Stimulated activated CD4-positive, alpha-beta T cell treated with anti-CD3 and anti-CD28 coated beads, Interleukin-12 subunit alpha, Interleukin-12 subunit beta, amount 100 ng/mL, for 24 hours (primary cell): ENCODE measurements around the gene SLC8A1.

Source experiments
- DNase-seq, 2 experiments: peaks; one replicate each; pipeline ENCODE4 v3.0.0-alpha.2; 2020; ENCODE audit warnings: low read depth in 2 of 2

The SLC8A1 gene

DNA sequence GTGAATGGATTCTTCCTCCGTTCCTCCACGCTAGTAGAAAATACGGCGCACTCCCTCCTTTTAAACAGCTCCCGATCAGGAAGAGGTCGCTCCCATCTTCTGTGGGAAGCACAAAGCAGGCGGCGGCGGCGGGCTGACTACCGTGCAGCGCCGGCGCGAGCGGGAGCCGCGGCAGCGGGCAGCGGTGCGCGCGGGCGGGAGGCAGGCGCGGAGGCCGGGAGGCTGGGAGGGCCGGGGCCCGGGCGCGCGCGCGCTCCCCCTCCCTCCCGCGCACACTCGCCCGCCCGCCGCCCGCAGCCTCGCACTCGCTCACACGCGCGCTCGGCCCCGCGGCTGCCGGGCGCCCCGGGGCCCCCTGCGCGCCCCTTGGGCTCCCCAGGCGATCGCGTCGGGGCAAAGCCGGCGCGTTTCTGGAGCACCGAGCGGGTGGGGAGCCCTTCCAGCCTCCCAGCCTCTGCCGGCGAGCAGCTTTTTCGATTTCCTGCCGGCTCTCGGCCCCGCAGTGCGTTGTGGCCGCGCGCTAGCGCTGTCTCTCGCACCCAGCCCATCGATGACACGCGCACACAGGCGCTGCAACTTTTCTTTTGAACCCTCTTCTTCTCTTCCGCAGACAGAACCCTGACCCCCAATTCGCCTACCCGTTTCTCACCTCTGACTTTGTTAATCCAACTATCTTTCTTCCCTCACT is at the start of gene SLC8A1:
SLC8A1 (minus strand) TSS at position 173 of the 688 bp plus-strand sequence.
- no peak for DNase-seq

DNA sequence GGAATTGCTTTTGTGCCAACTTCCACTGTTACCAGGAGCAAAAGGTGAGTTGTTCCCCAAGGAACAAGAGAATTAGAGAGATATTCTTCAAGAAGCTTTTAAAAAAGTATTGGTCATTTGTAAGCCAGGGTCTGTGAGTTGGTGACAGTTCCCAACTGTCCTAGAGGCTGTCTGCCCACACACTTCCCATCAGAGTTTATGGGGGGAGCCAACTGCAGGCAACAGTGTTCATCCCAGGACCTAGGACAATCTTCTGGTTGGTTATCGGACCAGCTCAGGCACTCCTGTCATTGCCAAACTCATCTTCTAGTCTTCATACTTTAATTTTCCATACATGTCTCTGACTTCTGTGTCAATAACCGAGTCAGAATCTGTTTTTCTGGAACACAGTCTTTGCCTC is 47.5 kb upstream of the SLC8A1 start:
- no peak for DNase-seq

DNA sequence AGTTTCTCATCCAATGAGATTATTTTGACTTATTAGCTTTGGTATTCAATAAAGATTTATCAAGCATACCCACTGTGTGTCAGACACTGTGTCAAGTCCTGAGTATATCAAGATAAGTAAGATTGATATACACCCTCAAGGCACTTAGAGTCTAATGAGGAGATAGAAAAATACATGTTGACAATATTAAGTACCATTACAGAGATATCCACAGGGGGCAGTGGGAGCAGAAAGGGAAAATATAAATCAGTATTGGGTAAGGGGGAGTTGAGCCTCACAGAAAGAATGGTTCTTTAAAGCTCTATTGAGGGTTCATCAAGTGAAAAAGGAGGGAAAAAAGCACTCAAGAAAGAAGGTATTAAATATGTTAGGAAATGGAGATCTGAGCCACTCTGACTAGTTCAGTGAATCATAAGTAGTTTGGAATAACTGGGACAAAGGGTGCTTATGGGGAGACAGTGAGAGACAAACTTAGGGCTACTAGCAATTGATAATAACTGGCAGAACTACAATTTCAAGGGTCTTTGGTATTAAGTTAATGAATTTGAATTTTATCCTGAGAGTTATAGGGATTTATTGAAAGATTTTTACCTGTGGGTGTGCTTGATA is 45.5 kb upstream of the SLC8A1 start:
- DNase-seq: no peak

GRCh38 chr2:40489678-40489960 is 37.7 kb upstream of the SLC8A1 start:
- DNase-seq: no peak

- no peak for DNase-seq
Measured at GRCh38 chr2:40488927-40489677, 37.2 kb upstream of the SLC8A1 start.

- no peak for DNase-seq
Measured at GRCh38 chr2:40488101-40488601, 36.3 kb upstream of the SLC8A1 start.

- no peak for DNase-seq
Measured at GRCh38 chr2:40487602-40488001, 35.7 kb upstream of the SLC8A1 start.

DNA sequence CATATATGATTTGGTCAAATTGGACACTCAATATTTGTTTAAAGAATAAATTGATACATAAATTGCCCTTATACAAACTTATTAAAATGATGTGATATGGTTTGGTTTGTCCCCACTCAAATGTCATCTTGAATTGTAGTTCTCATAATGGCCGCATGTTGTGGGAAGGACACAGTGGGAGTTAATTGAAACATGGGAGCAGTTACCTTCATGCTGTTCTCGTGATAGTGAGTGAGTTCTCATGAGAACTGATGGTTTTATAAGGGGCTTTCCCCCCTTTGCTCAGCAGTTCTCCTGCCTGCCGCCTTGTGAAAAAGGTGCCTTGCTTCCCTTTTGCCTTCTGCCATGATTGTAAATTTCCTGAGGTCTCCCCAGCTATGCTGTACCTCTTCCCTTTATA is 34.0 kb upstream of the SLC8A1 start:
- no peak for DNase-seq

DNA sequence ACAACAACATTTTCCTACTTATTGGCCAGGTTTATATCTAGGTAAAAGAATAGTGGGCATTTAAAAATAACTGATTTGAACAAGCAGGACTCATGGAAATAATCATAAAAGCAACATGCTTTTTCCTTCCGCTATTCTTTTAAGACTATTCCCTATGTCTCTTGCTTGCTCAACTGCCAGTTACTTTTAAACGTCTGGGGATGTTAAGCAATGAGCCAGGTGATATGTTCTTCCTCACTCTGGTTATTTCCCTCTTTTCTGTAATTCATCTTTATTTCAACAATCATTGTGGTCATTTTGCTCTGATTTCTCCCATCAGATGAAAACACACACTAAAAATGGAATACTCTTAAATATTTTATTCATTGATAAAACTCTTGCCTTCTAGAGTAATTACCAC is 33.4 kb upstream of the SLC8A1 start:
- no peak for DNase-seq

GRCh38 chr2:40483549-40484243 is 31.8 kb upstream of the SLC8A1 start:
- DNase-seq: no peak

DNA sequence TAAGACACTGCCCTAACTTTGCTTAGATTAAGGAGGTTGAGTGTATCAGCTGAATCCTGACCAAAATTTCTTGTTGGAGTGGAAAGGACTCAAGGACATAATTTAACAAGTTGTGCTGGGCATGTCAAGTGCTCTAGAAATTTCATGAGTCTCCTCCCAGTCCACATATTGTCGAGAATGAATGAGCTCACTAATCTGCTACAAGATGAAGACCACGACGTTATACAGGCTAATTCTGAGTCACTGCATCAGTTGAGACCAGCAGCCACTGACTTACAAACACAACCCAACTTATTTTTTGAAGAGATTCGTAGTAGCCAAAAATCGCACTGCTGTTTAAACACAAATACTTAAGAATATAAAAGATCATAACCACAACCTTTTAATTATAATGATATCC is 28.7 kb upstream of the SLC8A1 start:
- no peak for DNase-seq

GRCh38 chr2:40480073-40480472 is 28.2 kb upstream of the SLC8A1 start:
- DNase-seq: no peak

DNA sequence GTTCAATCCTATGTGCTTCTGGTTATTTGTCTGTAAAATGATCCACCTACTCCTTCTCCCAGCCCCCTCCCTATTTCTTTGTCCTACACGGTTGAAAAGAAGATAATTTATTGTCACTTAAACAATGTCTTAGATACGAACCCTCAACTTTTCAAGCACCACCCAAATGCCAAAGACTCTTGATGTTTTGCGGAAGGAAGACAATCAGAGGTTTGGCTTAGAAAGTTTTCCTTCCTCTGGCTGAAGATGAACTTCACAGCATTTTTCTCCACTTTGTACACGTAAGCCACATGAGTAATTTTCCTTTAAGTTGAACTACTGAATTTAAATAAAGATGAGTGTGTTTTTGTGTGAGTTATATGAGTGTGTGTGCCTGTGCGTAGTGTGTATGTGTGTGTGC is 25.5 kb upstream of the SLC8A1 start:
- DNase-seq: no peak

GRCh38 chr2:40476436-40476835 is 24.5 kb upstream of the SLC8A1 start:
- DNase-seq: no peak

DNA sequence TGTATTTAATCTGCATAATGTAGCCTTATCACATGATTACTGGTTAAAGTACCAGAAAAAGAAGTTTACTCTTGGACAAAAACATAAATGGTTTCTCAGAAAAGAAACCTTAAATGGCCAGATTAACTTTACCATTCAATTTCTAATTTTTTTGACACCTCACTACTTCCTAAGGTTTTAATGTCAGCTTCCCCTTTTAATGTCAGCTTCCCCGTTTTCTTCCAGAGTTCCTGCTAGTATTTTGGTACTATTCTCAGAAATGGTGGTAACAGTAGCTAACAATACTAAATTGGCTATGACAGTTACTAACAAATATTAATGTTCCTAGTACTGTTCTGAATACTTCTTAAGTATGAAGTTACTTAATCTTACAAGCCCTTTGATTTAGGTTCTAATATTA is 22.4 kb upstream of the SLC8A1 start:
- no peak for DNase-seq

DNA sequence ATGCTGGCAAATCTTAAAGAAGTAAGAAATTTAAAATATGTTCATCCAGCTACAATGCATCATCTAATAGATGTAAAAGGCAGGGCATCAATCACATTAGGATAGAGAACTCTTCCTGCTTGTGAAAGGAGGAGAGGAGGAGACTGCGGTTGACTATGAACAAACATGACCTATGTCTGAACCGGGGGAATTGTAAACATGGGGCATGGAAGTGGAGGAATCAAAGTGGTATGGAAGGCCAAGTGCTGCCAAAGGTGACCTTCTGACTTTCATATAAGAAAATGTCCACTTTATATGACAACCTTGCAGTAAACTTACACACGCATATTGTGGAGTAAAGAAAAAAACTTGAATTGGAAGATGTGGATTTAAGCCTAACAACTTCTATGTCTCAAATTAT is 20.0 kb upstream of the SLC8A1 start:
- DNase-seq: no peak

GRCh38 chr2:40470822-40471813 is 19.2 kb upstream of the SLC8A1 start:
- DNase-seq: no peak

DNA sequence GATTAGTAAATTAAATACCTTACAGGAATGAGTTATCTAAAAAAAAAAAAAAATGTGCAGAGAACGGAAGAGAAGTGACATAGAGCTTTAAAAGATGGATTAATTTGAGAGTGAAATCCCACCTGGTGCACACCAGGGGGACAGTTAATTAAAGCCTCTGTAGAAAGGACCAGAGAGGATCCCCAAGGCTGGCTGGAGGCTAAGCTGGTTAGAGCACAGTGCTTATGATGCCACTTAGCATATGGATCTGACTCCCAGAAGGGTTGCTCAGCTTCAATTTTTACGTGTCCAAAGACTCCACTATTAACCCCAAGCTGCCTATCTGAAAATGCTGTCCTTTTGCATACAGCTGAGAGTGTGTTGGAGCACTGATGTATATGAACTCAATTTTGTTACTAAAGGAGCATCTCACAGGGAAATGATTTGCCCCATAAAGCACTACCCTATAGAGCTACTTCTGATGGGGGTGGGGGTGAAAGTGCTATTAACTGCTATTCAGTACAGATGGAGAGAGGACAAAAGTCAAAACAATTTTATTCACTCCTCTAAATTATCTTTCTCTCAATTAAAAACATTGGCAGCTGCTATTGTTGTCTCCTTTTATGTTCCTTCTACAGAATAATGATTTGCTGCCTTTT is 15.2 kb upstream of the SLC8A1 start:
- no peak for DNase-seq

GRCh38 chr2:40466332-40466906 is 14.5 kb upstream of the SLC8A1 start:
- DNase-seq: no peak

DNA sequence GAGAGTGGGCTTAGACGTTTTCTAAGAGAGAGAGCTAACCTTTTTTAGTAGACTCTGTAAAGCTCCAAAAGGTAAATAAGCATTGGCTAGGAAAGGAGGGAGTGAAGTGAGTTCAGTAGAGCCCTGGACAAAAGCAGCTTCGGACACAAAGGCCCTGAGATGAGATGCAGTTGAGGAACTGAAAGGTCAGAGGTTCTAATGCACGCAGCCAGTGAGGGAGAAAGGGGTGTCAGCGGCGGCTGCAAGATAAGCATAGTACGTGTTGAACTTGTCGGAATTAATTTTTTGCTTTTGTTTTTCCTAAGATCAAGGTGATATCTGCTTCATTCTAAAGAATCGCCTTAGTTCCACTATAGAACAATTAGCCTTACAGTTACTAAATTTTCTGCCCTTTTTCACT is 11.2 kb upstream of the SLC8A1 start:
- no peak for DNase-seq
